Type B pancreatic cell (in vitro differentiated cells): ENCODE results near the gene ADA. TPM values are rescaled to one million over a fixed set of nuclear protein-coding genes. Genes with fewer than 3 reads are reported as not detected.

Experiments
- DNase-seq: peaks from one replicate; pipeline ENCODE4 v3.0.0; 2021; ENCODE audit warnings: mixed read lengths; ENCODE audit not compliant: unreplicated experiment; ENCODE audit errors: extremely low spot score
- H3K27ac Mint-ChIP-seq: 2 replicates; pipeline ENCODE4 v1.8.0; 2021; ENCODE audit warnings: mild to moderate bottlenecking, mixed read lengths
- H3K27me3 Mint-ChIP-seq: 2 replicates; pipeline ENCODE4 v1.8.0; 2021; ENCODE audit warnings: mixed read lengths
- H3K36me3 Mint-ChIP-seq: 2 replicates; pipeline ENCODE4 v1.8.0; 2021; ENCODE audit warnings: mixed read lengths
- H3K4me1 Mint-ChIP-seq: one replicate; pipeline ENCODE4 v1.8.0; 2021; ENCODE audit warnings: mixed read lengths; ENCODE audit not compliant: unreplicated experiment
- H3K4me3 Mint-ChIP-seq: 2 replicates; pipeline ENCODE4 v1.8.0; 2021; ENCODE audit warnings: mild to moderate bottlenecking, mixed read lengths
- H3K9me3 Mint-ChIP-seq: 2 replicates; pipeline ENCODE4 v1.8.0; 2021; ENCODE audit warnings: mixed read lengths
- total RNA-seq: library from RNA; stranded (reverse); gene quantifications from 2 replicates; pipeline ENCODE4 v1.2.1, GENCODE V29; 2021; ENCODE audit warnings: low replicate concordance
- TF ChIP-seq, protein P1 (sequence below): fragments of 200-600 bp; sonication (generic); conservative IDR thresholded peaks from 2 replicates; pipeline ENCODE4 v1.5.0; 2021; ENCODE audit warnings: antibody characterized with exemption, mild to moderate bottlenecking

Gene ADA
- total RNA-seq, 1 donor from 2014 or later, result 15.1 TPM

DNA sequence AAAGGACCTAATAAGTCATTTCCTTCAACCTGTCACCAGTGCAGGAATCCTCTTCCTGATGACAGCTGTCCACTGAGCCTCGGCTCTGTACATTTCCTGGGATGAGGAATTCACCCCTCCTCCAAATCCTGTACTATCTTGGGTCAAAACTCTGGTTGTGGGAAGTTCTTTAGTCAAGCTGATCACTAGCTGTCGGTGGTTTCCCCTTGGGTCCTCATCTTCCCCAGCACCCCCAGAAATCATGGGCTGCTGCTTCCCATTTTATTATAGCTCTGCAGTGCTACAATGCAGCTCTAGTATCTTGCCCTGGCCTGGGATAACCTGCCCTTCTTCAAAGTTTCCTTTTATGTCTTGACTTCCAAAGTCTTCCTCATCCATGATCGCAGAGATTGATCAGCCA is 14.6 kb upstream of the ADA start:
- DNase-seq, result no peak
- Mint-ChIP-seq H3K4me1 (no peaks in the 10 kb centered on the region), H3K27me3 (no peaks in the 10 kb centered on the region), H3K9me3 (no peaks in the 10 kb centered on the region), H3K27ac (no peak overlapping the region), H3K4me3 (no peak overlapping the region), H3K36me3 (no peaks in the 10 kb centered on the region)
- TF ChIP-seq, protein P1, sequence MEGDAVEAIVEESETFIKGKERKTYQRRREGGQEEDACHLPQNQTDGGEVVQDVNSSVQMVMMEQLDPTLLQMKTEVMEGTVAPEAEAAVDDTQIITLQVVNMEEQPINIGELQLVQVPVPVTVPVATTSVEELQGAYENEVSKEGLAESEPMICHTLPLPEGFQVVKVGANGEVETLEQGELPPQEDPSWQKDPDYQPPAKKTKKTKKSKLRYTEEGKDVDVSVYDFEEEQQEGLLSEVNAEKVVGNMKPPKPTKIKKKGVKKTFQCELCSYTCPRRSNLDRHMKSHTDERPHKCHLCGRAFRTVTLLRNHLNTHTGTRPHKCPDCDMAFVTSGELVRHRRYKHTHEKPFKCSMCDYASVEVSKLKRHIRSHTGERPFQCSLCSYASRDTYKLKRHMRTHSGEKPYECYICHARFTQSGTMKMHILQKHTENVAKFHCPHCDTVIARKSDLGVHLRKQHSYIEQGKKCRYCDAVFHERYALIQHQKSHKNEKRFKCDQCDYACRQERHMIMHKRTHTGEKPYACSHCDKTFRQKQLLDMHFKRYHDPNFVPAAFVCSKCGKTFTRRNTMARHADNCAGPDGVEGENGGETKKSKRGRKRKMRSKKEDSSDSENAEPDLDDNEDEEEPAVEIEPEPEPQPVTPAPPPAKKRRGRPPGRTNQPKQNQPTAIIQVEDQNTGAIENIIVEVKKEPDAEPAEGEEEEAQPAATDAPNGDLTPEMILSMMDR, result no peak

DNA sequence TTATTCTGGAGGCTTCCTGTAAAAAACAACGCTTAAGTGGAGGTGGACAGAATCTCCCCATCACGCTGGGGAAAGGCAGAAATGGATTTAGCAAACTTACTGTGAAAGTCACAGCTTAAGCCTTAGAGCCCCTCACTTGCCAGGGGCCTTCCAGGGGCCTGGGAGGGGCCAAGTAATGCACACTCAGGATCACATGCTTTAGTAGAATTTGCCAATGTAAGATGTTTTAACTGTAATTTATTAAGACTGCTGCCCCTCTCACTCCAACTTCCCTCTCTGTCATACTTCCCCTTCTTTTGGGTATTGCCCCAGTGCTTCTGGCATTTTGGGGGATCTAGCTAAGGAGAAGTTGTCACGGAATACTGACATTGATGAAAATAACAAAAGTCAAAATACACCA is 12.6 kb upstream of the ADA start:
- Mint-ChIP-seq H3K4me1 (no peaks in the 10 kb centered on the region), H3K4me3 (no peak overlapping the region), H3K9me3 (no peaks in the 10 kb centered on the region), H3K27ac (no peak overlapping the region), H3K36me3 (no peaks in the 10 kb centered on the region), H3K27me3 (no peaks in the 10 kb centered on the region)
- TF ChIP-seq, protein P1, result no peak
- DNase-seq, result no peak

DNA sequence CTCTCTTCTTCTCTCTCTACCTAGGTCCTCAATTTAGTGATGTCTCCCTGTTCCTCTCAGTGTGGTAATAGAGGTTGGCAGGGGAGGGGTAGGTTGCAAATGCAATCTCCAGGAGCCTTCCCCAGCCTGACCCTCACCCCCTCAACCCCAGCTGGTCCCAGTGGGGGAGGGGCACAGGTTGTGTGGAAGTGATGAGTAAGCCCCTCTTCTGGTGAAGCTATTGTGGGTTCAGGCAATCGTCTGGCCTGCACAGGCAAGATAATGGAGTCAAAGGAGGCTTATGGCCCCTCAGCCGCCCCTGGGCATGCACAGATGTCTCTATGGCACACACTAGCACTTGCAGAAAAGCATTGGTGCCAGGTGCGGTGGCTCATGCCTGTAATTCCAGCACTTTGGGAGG is 10.8 kb upstream of the ADA start:
- no peaks in the 10 kb centered on the region for H3K36me3 Mint-ChIP-seq
- no peak overlapping the region for H3K27ac Mint-ChIP-seq
- peaks cover 3% of the 10 kb centered on the region for H3K27me3 Mint-ChIP-seq
- H3K4me3 Mint-ChIP-seq, result no peak overlapping the region
- no peak for DNase-seq
- TF ChIP-seq, protein P1, result no peak
- H3K9me3 Mint-ChIP-seq, result no peaks in the 10 kb centered on the region
- no peaks in the 10 kb centered on the region for H3K4me1 Mint-ChIP-seq

DNA sequence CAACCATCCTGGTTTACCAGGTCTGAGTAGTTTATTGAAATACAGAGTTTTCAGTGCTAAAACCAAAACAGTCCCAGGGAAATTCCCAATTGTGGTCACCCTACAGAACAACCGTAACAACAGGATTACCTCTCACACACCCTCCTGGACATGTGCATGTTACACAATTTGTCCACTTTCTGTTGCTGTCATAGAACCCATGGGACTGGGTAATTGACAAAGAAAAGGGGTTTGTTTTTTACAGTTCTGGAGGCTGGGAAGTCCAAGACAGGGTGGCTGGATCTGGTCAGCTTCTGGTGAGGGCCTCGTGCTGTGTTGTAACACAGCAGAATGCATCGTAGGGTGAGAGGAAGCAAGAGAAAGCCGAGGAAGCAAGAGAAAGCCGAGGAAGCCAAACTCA is 9.1 kb upstream of the ADA start:
- TF ChIP-seq, protein P1, result no peak
- Mint-ChIP-seq H3K36me3 (no peaks in the 10 kb centered on the region), H3K4me1 (no peaks in the 10 kb centered on the region), H3K27me3 (peaks cover 11% of the 10 kb centered on the region), H3K27ac (no peak overlapping the region), H3K4me3 (no peak overlapping the region), H3K9me3 (no peaks in the 10 kb centered on the region)
- DNase-seq, result no peak

DNA sequence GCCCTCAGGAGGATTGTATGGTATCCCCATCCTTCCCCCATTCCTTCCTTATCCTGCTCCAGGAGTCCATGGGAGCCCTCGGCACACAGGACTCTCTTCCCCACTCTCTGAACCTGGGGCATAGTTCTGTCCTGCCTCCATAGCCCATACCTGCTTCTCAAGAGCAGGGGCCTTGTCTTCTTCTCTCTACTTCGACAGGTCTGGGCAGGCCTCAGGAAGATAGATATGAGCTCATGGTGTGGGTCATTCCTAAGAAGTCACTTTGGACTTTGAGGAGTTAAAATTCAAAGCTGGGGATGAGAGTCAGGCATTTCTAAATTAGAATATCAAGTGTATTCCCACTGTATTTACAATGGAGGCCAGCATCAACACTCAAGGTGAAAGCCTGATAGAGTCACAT is 8.4 kb upstream of the ADA start:
- no peak for DNase-seq
- H3K36me3 Mint-ChIP-seq, result no peaks in the 10 kb centered on the region
- H3K27ac Mint-ChIP-seq, result no peak overlapping the region
- no peaks in the 10 kb centered on the region for H3K4me1 Mint-ChIP-seq
- H3K27me3 Mint-ChIP-seq, result peaks cover 18% of the 10 kb centered on the region
- H3K4me3 Mint-ChIP-seq, result no peak overlapping the region
- H3K9me3 Mint-ChIP-seq, result no peaks in the 10 kb centered on the region
- TF ChIP-seq, protein P1, result no peak

DNA sequence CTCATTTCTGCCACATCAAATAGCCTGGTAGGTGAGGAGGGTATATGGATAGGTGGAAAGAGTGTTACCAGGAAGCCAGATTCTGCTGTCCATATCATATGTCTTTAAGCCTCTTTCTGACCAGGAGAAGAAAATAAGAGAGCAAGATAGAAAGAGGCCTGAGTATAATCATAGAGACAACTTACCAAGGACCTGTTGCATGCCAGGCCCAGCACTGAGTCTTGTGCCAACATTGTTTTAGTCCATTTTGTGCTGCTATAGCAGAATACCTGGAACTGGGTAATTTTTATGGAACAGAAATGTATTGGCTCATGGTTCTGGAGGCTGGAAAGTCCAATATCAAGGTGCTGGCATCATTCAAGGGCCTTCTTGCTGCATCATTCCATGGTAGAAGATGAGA is 7.3 kb upstream of the ADA start:
- TF ChIP-seq, protein P1, result no peak
- Mint-ChIP-seq H3K9me3 (no peaks in the 10 kb centered on the region), H3K27me3 (peaks cover 20% of the 10 kb centered on the region), H3K36me3 (no peaks in the 10 kb centered on the region), H3K27ac (no peak overlapping the region), H3K4me1 (no peaks in the 10 kb centered on the region), H3K4me3 (no peak overlapping the region)
- DNase-seq, result no peak
